DND-41 (cell line): ENCODE data around the gene DHRS7B.

Source experiments
- ATAC-seq: fragments of 200-7000 bp; cut with Tn5 transposase; 3 replicates; pipeline ENCODE4 v1.9.1; 2021; ENCODE audit warnings: low read depth; ENCODE audit not compliant: insufficient read depth
- DNase-seq: peaks from one replicate; pipeline ENCODE4 v3.0.0-alpha.2; 2020
- H2AFZ ChIP-seq: 2 replicates; pipeline ENCODE4 v1.6.0; 2012; ENCODE audit warnings: low read depth, low read length
- H3K27ac ChIP-seq: 2 replicates; pipeline ENCODE4 v1.5.1; 2012; ENCODE audit warnings: low read length, inconsistent platforms
- H3K27me3 ChIP-seq: fragments of 200-600 bp; sonication (generic); 2 replicates; pipeline ENCODE4 v1.6.0; 2012; ENCODE audit warnings: low read length, mild to moderate bottlenecking, inconsistent platforms; ENCODE audit not compliant: insufficient read depth, poor library complexity
- H3K36me3 ChIP-seq: 2 replicates; pipeline ENCODE4 v1.5.1; 2012; ENCODE audit warnings: low read length, inconsistent platforms; ENCODE audit not compliant: insufficient read depth
- H3K4me1 ChIP-seq: 2 replicates; pipeline ENCODE4 v1.5.1; 2012; ENCODE audit warnings: mild to moderate bottlenecking, low read length; ENCODE audit not compliant: insufficient read depth
- H3K4me2 ChIP-seq: 2 replicates; pipeline ENCODE4 v1.6.0; 2012; ENCODE audit warnings: mild to moderate bottlenecking, moderate library complexity, low read length, inconsistent platforms; ENCODE audit not compliant: insufficient read depth
- H3K4me3 ChIP-seq, 2 experiments: fragments of 200-600 bp in 1 of 2; shearing (Covaris generic) in 1 of 2; 2 replicates each; pipeline ENCODE4 v1.5.1; 2012 to 2016; ENCODE audit warnings: inconsistent platforms in 2 of 2, low read length in 2 of 2, mild to moderate bottlenecking in 2 of 2, low read depth in 1 of 2, moderate library complexity in 1 of 2
- H3K79me2 ChIP-seq: 2 replicates; pipeline ENCODE4 v1.6.0; 2012; ENCODE audit warnings: low read length, inconsistent platforms; ENCODE audit not compliant: insufficient read depth
- H3K9ac ChIP-seq: 2 replicates; pipeline ENCODE4 v1.6.0; 2012; ENCODE audit warnings: low read depth, mild to moderate bottlenecking, inconsistent platforms, low read length, moderate library complexity
- H3K9me3 ChIP-seq: 2 replicates; pipeline ENCODE4 v1.5.1; 2012; ENCODE audit warnings: low read length, moderate library complexity, mild to moderate bottlenecking, inconsistent platforms; ENCODE audit not compliant: insufficient read depth, severe bottlenecking
- H4K20me1 ChIP-seq: 2 replicates; pipeline ENCODE4 v1.6.0; 2012; ENCODE audit warnings: low read length; ENCODE audit not compliant: insufficient read depth
- EZH2 ChIP-seq: IDR thresholded peaks from 3 replicates; pipeline ENCODE4 v1.6.1; 2012; ENCODE audit warnings: borderline replicate concordance, low read depth, mild to moderate bottlenecking, moderate library complexity, low read length, inconsistent platforms; ENCODE audit not compliant: severe bottlenecking
- TF ChIP-seq, protein P1 (sequence below): IDR thresholded peaks from 2 replicates; pipeline ENCODE4 v1.5.1; 2012; ENCODE audit warnings: borderline replicate concordance, low read length, moderate library complexity, mild to moderate bottlenecking; ENCODE audit not compliant: poor library complexity, severe bottlenecking; ENCODE audit errors: extremely low read depth

The DHRS7B gene

DNA sequence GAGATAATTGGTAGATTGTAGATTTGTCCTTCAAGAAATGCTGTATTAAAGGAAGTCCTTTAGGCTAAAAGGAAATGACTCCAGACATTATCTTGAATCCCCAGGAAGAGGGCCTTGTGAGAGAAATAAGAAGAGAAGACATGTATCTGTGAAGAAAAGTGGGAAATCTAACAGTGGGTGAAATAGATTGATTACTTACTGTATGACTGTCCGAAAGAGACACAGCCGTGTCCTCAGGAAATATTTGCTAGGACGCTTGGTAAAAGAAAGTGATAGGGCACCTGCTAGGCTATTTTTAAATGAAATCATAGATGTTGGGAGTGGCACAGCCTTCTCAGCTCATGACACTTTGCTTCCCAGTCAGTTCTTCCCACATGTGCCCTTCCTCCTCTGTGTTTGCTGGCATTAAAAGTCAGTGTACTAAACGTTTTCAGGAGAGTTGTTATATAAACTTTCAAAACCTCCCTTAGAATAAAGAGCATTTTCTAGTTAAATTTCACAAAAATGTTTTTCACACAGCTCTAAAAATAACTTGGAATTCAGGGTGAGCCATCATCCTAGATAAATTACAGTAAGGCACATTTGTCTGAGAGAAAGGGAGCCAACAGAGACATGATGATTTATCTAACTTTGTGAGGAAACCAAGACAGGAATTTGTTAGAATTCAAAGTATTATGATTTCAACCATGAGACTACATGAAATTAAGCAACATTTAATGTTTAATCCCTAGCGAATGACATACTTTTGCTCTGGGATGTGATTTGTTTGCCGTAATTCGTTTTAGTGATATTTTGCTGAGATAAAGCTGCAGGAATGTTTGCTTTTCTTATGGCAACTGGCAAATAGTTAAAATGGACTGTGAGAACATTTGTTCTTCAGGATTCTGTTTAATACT, 35.0 kb downstream of the DHRS7B start:
- peaks cover 3% of the 10 kb centered on the region for H4K20me1 ChIP-seq
- H3K27ac ChIP-seq = no peak overlapping the region
- H3K27me3 ChIP-seq = no peaks in the 10 kb centered on the region
- H3K36me3 ChIP-seq = no peaks in the 10 kb centered on the region
- H3K79me2 ChIP-seq = no peaks in the 10 kb centered on the region
- DNase-seq = no peak
- H2AFZ ChIP-seq = no peak overlapping the region
- H3K9me3 ChIP-seq = no peaks in the 10 kb centered on the region
- H3K4me1 ChIP-seq = no peaks in the 10 kb centered on the region
- no peak for ATAC-seq
- no peak overlapping the region for H3K9ac ChIP-seq
- H3K4me3 ChIP-seq = no peak overlapping the region
- no peak overlapping the region for H3K4me2 ChIP-seq
- TF ChIP-seq, protein P1, sequence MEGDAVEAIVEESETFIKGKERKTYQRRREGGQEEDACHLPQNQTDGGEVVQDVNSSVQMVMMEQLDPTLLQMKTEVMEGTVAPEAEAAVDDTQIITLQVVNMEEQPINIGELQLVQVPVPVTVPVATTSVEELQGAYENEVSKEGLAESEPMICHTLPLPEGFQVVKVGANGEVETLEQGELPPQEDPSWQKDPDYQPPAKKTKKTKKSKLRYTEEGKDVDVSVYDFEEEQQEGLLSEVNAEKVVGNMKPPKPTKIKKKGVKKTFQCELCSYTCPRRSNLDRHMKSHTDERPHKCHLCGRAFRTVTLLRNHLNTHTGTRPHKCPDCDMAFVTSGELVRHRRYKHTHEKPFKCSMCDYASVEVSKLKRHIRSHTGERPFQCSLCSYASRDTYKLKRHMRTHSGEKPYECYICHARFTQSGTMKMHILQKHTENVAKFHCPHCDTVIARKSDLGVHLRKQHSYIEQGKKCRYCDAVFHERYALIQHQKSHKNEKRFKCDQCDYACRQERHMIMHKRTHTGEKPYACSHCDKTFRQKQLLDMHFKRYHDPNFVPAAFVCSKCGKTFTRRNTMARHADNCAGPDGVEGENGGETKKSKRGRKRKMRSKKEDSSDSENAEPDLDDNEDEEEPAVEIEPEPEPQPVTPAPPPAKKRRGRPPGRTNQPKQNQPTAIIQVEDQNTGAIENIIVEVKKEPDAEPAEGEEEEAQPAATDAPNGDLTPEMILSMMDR = no peak
- no peak for TF ChIP-seq EZH2

- no peaks in the 10 kb centered on the region for H3K36me3 ChIP-seq
- no peak for DNase-seq
- no peak overlapping the region for H2AFZ ChIP-seq
- ATAC-seq = no peak
- H3K9ac ChIP-seq = no peak overlapping the region
- no peak overlapping the region for H3K4me2 ChIP-seq
- H4K20me1 ChIP-seq = peaks cover 4% of the 10 kb centered on the region
- H3K4me3 ChIP-seq = no peak overlapping the region
- no peak overlapping the region for H3K27ac ChIP-seq
- peaks cover 3% of the 10 kb centered on the region; the same call in 1 of the 2 replicates for H3K79me2 ChIP-seq
- no peaks in the 10 kb centered on the region for H3K27me3 ChIP-seq
- no peaks in the 10 kb centered on the region for H3K4me1 ChIP-seq
- TF ChIP-seq, protein P1 = no peak
- no peak for TF ChIP-seq EZH2
- no peaks in the 10 kb centered on the region for H3K9me3 ChIP-seq
Measured at GRCh38 chr17:21162394-21162775, 35.6 kb downstream of the DHRS7B start.

- no peaks in the 10 kb centered on the region for H3K9me3 ChIP-seq
- H4K20me1 ChIP-seq = peaks cover 5% of the 10 kb centered on the region
- ATAC-seq (no peak), DNase-seq (no peak)
- H3K4me1 ChIP-seq = no peaks in the 10 kb centered on the region
- no peak overlapping the region for H3K4me2 ChIP-seq
- H3K4me3 ChIP-seq = no peak overlapping the region
- H3K79me2 ChIP-seq = peaks cover 7% of the 10 kb centered on the region
- TF ChIP-seq, protein P1 = no peak
- TF ChIP-seq EZH2 = no peak
- H3K27ac ChIP-seq = no peak overlapping the region
- H3K27me3 ChIP-seq = no peaks in the 10 kb centered on the region
- no peak overlapping the region for H2AFZ ChIP-seq
- H3K36me3 ChIP-seq = no peaks in the 10 kb centered on the region
- no peak overlapping the region for H3K9ac ChIP-seq
Measured at GRCh38 chr17:21163101-21163500, 36.3 kb downstream of the DHRS7B start.
